ENCODE measurements around the gene ERVW-1.
"Not testable (repeated sequence)": the region's sequence is repeated elsewhere in the genome, so short reads cannot be mapped to it uniquely, and the experiment has no call there.

The ERVW-1 gene

GRCh38 chr7:92466682-92467081 is 11.1 kb downstream of the ERVW-1 start:
- no peak for DNase-seq

GRCh38 chr7:92464515-92464914 is 13.2 kb downstream of the ERVW-1 start:
- no peak for DNase-seq

- no peak for DNase-seq
Observed at GRCh38 chr7:92462560-92462959, 15.2 kb downstream of the ERVW-1 start.

GRCh38 chr7:92461027-92462003 is 16.4 kb downstream of the ERVW-1 start:
- DNase-seq: peak; percentile 9

- no peak for DNase-seq
Observed at GRCh38 chr7:92460510-92460909, 17.2 kb downstream of the ERVW-1 start.

- DNase-seq: no peak
Observed at GRCh38 chr7:92460109-92460508, 17.6 kb downstream of the ERVW-1 start.

GRCh38 chr7:92456236-92456635 is 21.5 kb downstream of the ERVW-1 start:
- DNase-seq: no peak

- no peak for DNase-seq
Observed at GRCh38 chr7:92451645-92452044, 26.1 kb downstream of the ERVW-1 start.

- peak; percentile 64 for DNase-seq
Observed at GRCh38 chr7:92448205-92448747, 29.5 kb downstream of the ERVW-1 start.

GRCh38 chr7:92447345-92448204 is 30.2 kb downstream of the ERVW-1 start, which contains the start of gene GATAD1:
Gene GATAD1, plus strand, starts transcription at chr7:92447482. Its CDS starts 248 bp downstream, at chr7:92447730.
- DNase-seq: peak; percentile 83

GRCh38 chr7:92446869-92447344 is 30.8 kb downstream of the ERVW-1 start:
- no peak for DNase-seq

GRCh38 chr7:92442720-92443119 is 35.0 kb downstream of the ERVW-1 start:
- DNase-seq: not testable (repeated sequence)

GRCh38 chr7:92437956-92438491 is 39.7 kb downstream of the ERVW-1 start:
- DNase-seq: no peak

- no peak for DNase-seq
Observed at GRCh38 chr7:92436612-92437445, 40.9 kb downstream of the ERVW-1 start.

GRCh38 chr7:92435542-92435941 is 42.2 kb downstream of the ERVW-1 start:
- DNase-seq: no peak

GRCh38 chr7:92433019-92433418 is 44.7 kb downstream of the ERVW-1 start:
- no peak for DNase-seq

GRCh38 chr7:92432299-92432946 is 45.3 kb downstream of the ERVW-1 start:
- no peak for DNase-seq

- no peak for DNase-seq
Observed at GRCh38 chr7:92427193-92427592, 50.6 kb downstream of the ERVW-1 start.

GRCh38 chr7:92425311-92425947 is 52.3 kb downstream of the ERVW-1 start:
- no peak for DNase-seq

- DNase-seq: no peak
Observed at GRCh38 chr7:92423710-92424131, 54.0 kb downstream of the ERVW-1 start.

GRCh38 chr7:92422926-92423325 is 54.8 kb downstream of the ERVW-1 start:
- DNase-seq: no peak
